Prostate gland (tissue), 2 donors: ENCODE results near the gene CEBPE. TPM values are rescaled to one million over a fixed set of nuclear protein-coding genes. Genes with fewer than 3 reads are reported as not detected.

Source experiments
- DNase-seq: peaks from one replicate; pipeline ENCODE4 v3.0.0-alpha.2; 2019; ENCODE audit warnings: low spot score
- H3K27ac ChIP-seq, 2 donors: fragments of 200-600 bp; sonication (generic); 2 replicates each; pipeline ENCODE4 v1.5.1; 2017 to 2019
- H3K27me3 ChIP-seq: fragments of 200-600 bp; sonication (generic); replicated peaks from 2 replicates; pipeline ENCODE4 v1.5.1; 2019; ENCODE audit not compliant: insufficient read depth
- H3K36me3 ChIP-seq, 2 donors: fragments of 200-600 bp; sonication (generic); 1 replicate in 1 of 2; 2 replicates in 1 of 2; pipeline versions ENCODE4 v1.5.1 to v1.8.1; 2017 to 2019
- H3K4me1 ChIP-seq: fragments of 200-600 bp; sonication (generic); replicated peaks from 2 replicates; pipeline ENCODE4 v1.5.1; 2019
- H3K4me3 ChIP-seq, 2 donors: fragments of 200-600 bp; sonication (generic); 2 replicates each; pipeline ENCODE4 v1.5.1; 2017 to 2019
- H3K9me3 ChIP-seq: fragments of 200-600 bp; sonication (generic); 2 replicates; pipeline ENCODE4 v1.5.1; 2017
- CTCF ChIP-seq, 4 experiments: fragments of 200-600 bp in 2 of 4; fragments of 450-650 bp in 2 of 4; sonication (generic) in 2 of 4; IDR thresholded peaks; 1 replicate in 3 of 4; 2 replicates in 1 of 4; pipeline ENCODE4 v1.5.1; 2016 to 2019; ENCODE audit warnings: antibody characterized with exemption in 4 of 4, mild to moderate bottlenecking in 2 of 4, moderate library complexity in 2 of 4
- POLR2A ChIP-seq: fragments of 450-650 bp; IDR thresholded peaks from one replicate; pipeline ENCODE4 v1.6.1; 2016; ENCODE audit warnings: antibody characterized with exemption, mild to moderate bottlenecking
- POLR2AphosphoS5 ChIP-seq: sonication (generic); formaldehyde crosslinking; IDR thresholded peaks from one replicate; pipeline ENCODE4 v1.6.1; 2017; ENCODE audit warnings: antibody characterized with exemption
- WGBS: methylation state at CpG from one replicate; pipeline ENCODE4 v1.1.5; 2018; 5-methylcytosine and 5-hydroxymethylcytosine counted together
- intact Hi-C: fragments of 100-400 bp; cut with DNase I; formaldehyde crosslinking; loops from one replicate; pipeline ENCODE4 v1.14.2; 2022
- total RNA-seq, 2 donors: library from RNA; depleted of rRNA; stranded (reverse); fragments of >200 nt; gene quantifications; one replicate each; pipeline ENCODE4 v1.1.0, GENCODE V29; 2016

CEBPE gene
- total RNA-seq, 2 donors from 2014 or later: not detected

- H3K27me3 ChIP-seq: no peaks in the 10 kb centered on the region
- intact Hi-C loops: no loop called here
- TF ChIP-seq POLR2A (no peak), POLR2AphosphoS5 (peak; percentile 61)
- H3K4me3 ChIP-seq: no peak overlapping the region
- DNase-seq: no peak
- 65% methylated on average over 4 of the region's 4 CpGs for WGBS
- H3K36me3 ChIP-seq: peaks cover 0 to 8% of the 10 kb centered on the region in 2 donors
- H3K4me1 ChIP-seq: peaks cover 5% of the 10 kb centered on the region
- no peaks in the 10 kb centered on the region for H3K9me3 ChIP-seq
- no peak overlapping the region for H3K27ac ChIP-seq
Observed at GRCh38 chr14:23090254-23090636, 28.8 kb downstream of the CEBPE start.

DNA sequence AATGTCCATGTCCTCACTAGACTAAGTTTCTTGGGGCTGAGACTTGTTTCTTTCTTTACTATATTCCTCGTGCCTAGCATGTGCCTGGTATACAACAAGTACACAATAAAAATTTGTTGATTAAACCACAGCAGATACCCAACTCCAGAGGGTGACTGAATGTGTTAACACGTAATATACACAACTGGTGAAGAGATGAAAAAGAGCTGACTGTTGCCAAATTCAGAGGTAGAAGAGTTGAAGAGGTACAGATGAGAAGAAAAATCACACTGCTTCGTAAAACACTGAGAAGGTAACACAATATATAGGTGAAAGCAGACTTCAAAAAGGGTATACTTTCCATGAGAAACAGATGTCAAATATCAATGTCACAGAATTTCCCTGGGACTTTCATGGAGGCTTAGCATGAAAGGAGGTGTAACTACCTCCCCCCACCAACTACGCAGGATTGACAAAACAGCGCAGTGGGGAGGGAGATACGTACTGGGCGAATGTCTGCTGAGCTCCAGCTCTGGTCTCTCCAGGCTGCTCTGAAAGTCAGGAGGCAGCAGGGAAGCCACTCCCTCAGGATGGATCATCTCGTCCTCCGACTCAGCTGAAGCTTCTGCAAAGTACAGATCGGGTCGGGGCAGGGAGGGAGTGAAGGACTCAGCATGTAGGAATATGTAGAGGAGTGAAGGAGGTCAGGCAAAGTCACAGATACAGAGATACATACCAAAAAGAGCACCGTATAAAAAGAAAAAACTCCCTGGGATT lies 29.4 kb downstream of the CEBPE start:
- intact Hi-C loops: no loop called here
- Histone ChIP-seq H3K27me3 (no peaks in the 10 kb centered on the region), H3K9me3 (no peaks in the 10 kb centered on the region), H3K36me3 (peaks cover 0 to 8% of the 10 kb centered on the region in 2 donors), H3K4me1 (peaks cover 5% of the 10 kb centered on the region), H3K4me3 (no peak overlapping the region), H3K27ac (no peak overlapping the region)
- 84% methylated on average over 12 of the region's 12 CpGs for WGBS
- DNase-seq: no peak
- no peak for TF ChIP-seq POLR2AphosphoS5
- no peak for TF ChIP-seq POLR2A
- no peak for TF ChIP-seq CTCF (IDR thresholded peaks at IDR 0.05)

GRCh38 chr14:23086565-23086964 lies 32.5 kb downstream of the CEBPE start:
- Histone ChIP-seq H3K9me3 (no peaks in the 10 kb centered on the region), H3K27me3 (no peaks in the 10 kb centered on the region), H3K4me1 (no peaks in the 10 kb centered on the region), H3K4me3 (no peak overlapping the region), H3K36me3 (peaks cover 3 to 8% of the 10 kb centered on the region in 2 donors), H3K27ac (no peak overlapping the region)
- intact Hi-C loops: no loop called here
- DNase-seq: no peak
- WGBS: 87% methylated on average over 1 of the region's 1 CpG
- TF ChIP-seq POLR2A (no peak), POLR2AphosphoS5 (no peak), CTCF (IDR thresholded peaks at IDR 0.05) (no peak)

DNA sequence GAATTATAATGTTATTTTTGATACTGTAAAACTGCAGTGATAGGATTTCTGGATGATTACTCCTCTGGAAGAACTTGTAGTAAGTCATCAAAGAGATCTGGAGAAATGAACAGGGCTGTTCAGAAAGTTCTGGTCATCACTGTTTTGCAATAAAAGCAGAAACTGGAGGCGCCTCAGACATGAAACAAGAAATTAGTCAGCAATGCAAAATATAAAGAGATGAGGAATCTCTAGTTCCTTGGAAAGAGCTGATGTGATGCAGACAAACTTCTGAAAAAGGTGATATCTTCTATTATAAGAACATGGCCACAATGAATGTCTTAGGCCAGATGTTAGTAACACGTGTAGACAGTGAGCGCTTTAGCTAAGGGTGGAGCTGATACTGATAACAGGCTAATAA lies 33.6 kb downstream of the CEBPE start:
- no peaks in the 10 kb centered on the region for H3K27me3 ChIP-seq
- peaks cover 7 to 8% of the 10 kb centered on the region in 2 donors for H3K36me3 ChIP-seq
- no peaks in the 10 kb centered on the region for H3K4me1 ChIP-seq
- H3K4me3 ChIP-seq: no peak overlapping the region
- H3K9me3 ChIP-seq: no peaks in the 10 kb centered on the region
- intact Hi-C loops: no loop called here
- DNase-seq: no peak
- 69% methylated on average over 3 of the region's 3 CpGs for WGBS
- TF ChIP-seq CTCF (IDR thresholded peaks at IDR 0.05): no peak
- TF ChIP-seq POLR2AphosphoS5: no peak
- no peak for TF ChIP-seq POLR2A
- H3K27ac ChIP-seq: no peak overlapping the region

GRCh38 chr14:23080474-23080873 lies 38.6 kb downstream of the CEBPE start:
- H3K4me3 ChIP-seq: no peak overlapping the region
- H3K9me3 ChIP-seq: no peaks in the 10 kb centered on the region
- H3K27me3 ChIP-seq: no peaks in the 10 kb centered on the region
- no peak for TF ChIP-seq POLR2AphosphoS5
- no peak for TF ChIP-seq POLR2A
- TF ChIP-seq CTCF (IDR thresholded peaks at IDR 0.05): no peak
- peaks cover 12 to 30% of the 10 kb centered on the region in 2 donors for H3K36me3 ChIP-seq
- H3K27ac ChIP-seq: no peak overlapping the region
- intact Hi-C loops: no loop called here
- no peaks in the 10 kb centered on the region for H3K4me1 ChIP-seq
- no peak for DNase-seq
- 88% methylated on average over 1 of the region's 1 CpG for WGBS
